Activated naive CD4-positive, alpha-beta T cell treated with anti-CD3 and anti-CD28 coated beads, Interleukin-2, amount 50 U/mL, for 72 hours (primary cell): Measurements from ENCODE around the gene EIPR1. TPM values are rescaled to one million over a fixed set of nuclear protein-coding genes. Genes with fewer than 3 reads are reported as not detected.

Source experiments
- ATAC-seq, 2 donors: fragments of 150-1000 bp; cut with Tn5 transposase; 2 replicates each; pipeline ENCODE4 v1.10.0; 2021; ENCODE audit warnings: mild to moderate bottlenecking in 2 of 2, moderate library complexity in 2 of 2
- DNase-seq, 2 donors: peaks; one replicate each; pipeline ENCODE4 v3.0.0; 2021 to 2022; ENCODE audit warnings: low spot score in 2 of 2
- H3K27ac Mint-ChIP-seq, 2 donors: one replicate each; pipeline ENCODE4 v1.8.0; 2022; ENCODE audit warnings: mild to moderate bottlenecking in 2 of 2, mixed read lengths in 2 of 2
- H3K36me3 Mint-ChIP-seq, 2 donors: one replicate each; pipeline ENCODE4 v1.8.0; 2022; ENCODE audit warnings: mixed read lengths in 2 of 2
- H3K9me3 Mint-ChIP-seq, 2 donors: one replicate each; pipeline ENCODE4 v1.8.0; 2022; ENCODE audit warnings: mixed read lengths in 2 of 2
- total RNA-seq, 2 donors: library from RNA; stranded (reverse); gene quantifications; one replicate each; pipeline ENCODE4 v1.2.3, GENCODE V29; 2022

The EIPR1 gene
- total RNA-seq, 2 donors from 2014 or later = 28.0 to 43.6 TPM

GRCh38 chr2:3249476-3249962 is 128.1 kb downstream of the EIPR1 start:
- no peak for DNase-seq
- Mint-ChIP-seq H3K9me3 (peaks cover 10 to 16% of the 10 kb centered on the region in 2 donors), H3K27ac (no peak overlapping the region), H3K36me3 (peaks cover 44 to 62% of the 10 kb centered on the region in 2 donors)
- no peak for ATAC-seq

GRCh38 chr2:3248754-3249475 is 128.7 kb downstream of the EIPR1 start:
- peaks cover 10 to 16% of the 10 kb centered on the region in 2 donors for H3K9me3 Mint-ChIP-seq
- no peak overlapping the region for H3K27ac Mint-ChIP-seq
- H3K36me3 Mint-ChIP-seq = peaks cover 39 to 56% of the 10 kb centered on the region in 2 donors
- no peak for DNase-seq
- no peak for ATAC-seq

GRCh38 chr2:3246928-3247714 is 130.5 kb downstream of the EIPR1 start:
- Mint-ChIP-seq H3K9me3 (peaks cover 10 to 16% of the 10 kb centered on the region in 2 donors), H3K36me3 (peaks cover 35 to 43% of the 10 kb centered on the region in 2 donors), H3K27ac (peak overlapping the region in 1 of 2 donors; percentile 67)
- ATAC-seq (peak in 1 of 2 donors; percentile 18), DNase-seq (no peak)

- Mint-ChIP-seq H3K36me3 (peaks cover 32 to 36% of the 10 kb centered on the region in 2 donors), H3K9me3 (peaks cover 10 to 16% of the 10 kb centered on the region in 2 donors), H3K27ac (no peak overlapping the region)
- DNase-seq = no peak
- no peak for ATAC-seq
Observed at GRCh38 chr2:3246406-3246805, 131.2 kb downstream of the EIPR1 start.

- no peak for DNase-seq
- no peak for ATAC-seq
- H3K27ac Mint-ChIP-seq = no peak overlapping the region
- peaks cover 22% of the 10 kb centered on the region in 2 donors for H3K36me3 Mint-ChIP-seq
- peaks cover 9% of the 10 kb centered on the region in 2 donors for H3K9me3 Mint-ChIP-seq
Observed at GRCh38 chr2:3244486-3244885, 133.1 kb downstream of the EIPR1 start.

GRCh38 chr2:3243804-3244203 is 133.8 kb downstream of the EIPR1 start:
- DNase-seq (no peak), ATAC-seq (no peak)
- H3K36me3 Mint-ChIP-seq = peaks cover 15 to 16% of the 10 kb centered on the region in 2 donors
- H3K9me3 Mint-ChIP-seq = peaks cover 2% of the 10 kb centered on the region in 2 donors
- no peak overlapping the region for H3K27ac Mint-ChIP-seq

- H3K27ac Mint-ChIP-seq = no peak overlapping the region
Observed at GRCh38 chr2:3242747-3243369, 134.8 kb downstream of the EIPR1 start.

GRCh38 chr2:3241971-3242746 is 135.5 kb downstream of the EIPR1 start:
- H3K9me3 Mint-ChIP-seq = no peaks in the 10 kb centered on the region
- ATAC-seq (no peak), DNase-seq (no peak)
- H3K27ac Mint-ChIP-seq = no peak overlapping the region
- H3K36me3 Mint-ChIP-seq = peaks cover 9 to 10% of the 10 kb centered on the region in 2 donors

More at GRCh38 chr2:3242747-3243369, 134.8 kb downstream of the EIPR1 start:
- DNase-seq = no peak
- ATAC-seq = peak; percentile 33 to 40
- peaks cover 9 to 14% of the 10 kb centered on the region in 2 donors for H3K36me3 Mint-ChIP-seq
- no peaks in the 10 kb centered on the region for H3K9me3 Mint-ChIP-seq

- DNase-seq = no peak
- H3K27ac Mint-ChIP-seq = peak overlapping the region in 1 of 2 donors; percentile 40
- peak; percentile 82 to 84 for ATAC-seq
Observed at GRCh38 chr2:3238951-3239841, 138.4 kb downstream of the EIPR1 start.

GRCh38 chr2:3236300-3237045 is 141.1 kb downstream of the EIPR1 start:
- DNase-seq (no peak), ATAC-seq (peak in 1 of 2 donors; percentile 54)
- Mint-ChIP-seq H3K36me3 (peaks cover 12 to 23% of the 10 kb centered on the region in 2 donors), H3K9me3 (peaks cover 0 to 9% of the 10 kb centered on the region in 2 donors), H3K27ac (peak overlapping the region; percentile 50 to 76)

More at GRCh38 chr2:3238951-3239841, 138.4 kb downstream of the EIPR1 start:
- H3K9me3 Mint-ChIP-seq = no peaks in the 10 kb centered on the region
- H3K36me3 Mint-ChIP-seq = peaks cover 8 to 9% of the 10 kb centered on the region in 2 donors

GRCh38 chr2:3233877-3234276 is 143.7 kb downstream of the EIPR1 start:
- no peak for ATAC-seq
- peaks cover 12 to 39% of the 10 kb centered on the region in 2 donors for H3K36me3 Mint-ChIP-seq

GRCh38 chr2:3229221-3229620 is 148.4 kb downstream of the EIPR1 start:
- DNase-seq (no peak), ATAC-seq (no peak)
- H3K36me3 Mint-ChIP-seq = peaks cover 27 to 74% of the 10 kb centered on the region in 2 donors
- peaks cover 4 to 39% of the 10 kb centered on the region in 2 donors for H3K9me3 Mint-ChIP-seq
- no peak overlapping the region for H3K27ac Mint-ChIP-seq

More at GRCh38 chr2:3233877-3234276, 143.7 kb downstream of the EIPR1 start:
- no peak for DNase-seq
- H3K9me3 Mint-ChIP-seq = peaks cover 4 to 9% of the 10 kb centered on the region in 2 donors
- H3K27ac Mint-ChIP-seq = no peak overlapping the region

- peaks cover 11 to 34% of the 10 kb centered on the region in 2 donors for H3K9me3 Mint-ChIP-seq
- ATAC-seq (no peak), DNase-seq (no peak)
- peaks cover 27 to 67% of the 10 kb centered on the region in 2 donors for H3K36me3 Mint-ChIP-seq
- H3K27ac Mint-ChIP-seq = peak overlapping the region; percentile 96 to 97
Observed at GRCh38 chr2:3224681-3225080, 152.9 kb downstream of the EIPR1 start.

GRCh38 chr2:3223080-3223923 is 154.3 kb downstream of the EIPR1 start:
- Mint-ChIP-seq H3K27ac (peak overlapping the region; percentile 96 to 100), H3K9me3 (peaks cover 9 to 31% of the 10 kb centered on the region in 2 donors), H3K36me3 (peaks cover 27 to 58% of the 10 kb centered on the region in 2 donors)
- DNase-seq (peak; percentile 78 to 94), ATAC-seq (peak; percentile 91 to 92)
